GM10248 (cell line): ENCODE results near the gene JPT2.

Experiments used
- CTCF ChIA-PET: fragments of 300-600 bp; sonication (Branson Sonifier 250); formaldehyde crosslinking; extraction: SDS; loops from one replicate; lab custom pipeline; 2021; ENCODE audit warnings: antibody characterized with exemption; lab: Yijun Ruan, JAX
- POLR2A ChIA-PET: fragments of 350-650 bp; sonication (Branson Sonifier 250); formaldehyde crosslinking; extraction: SDS; loops from one replicate; lab custom pipeline; 2020; ENCODE audit warnings: antibody characterized with exemption; lab: Yijun Ruan, JAX
- DNase-seq: peaks from one replicate; pipeline ENCODE4 v3.0.0; 2012; ENCODE audit errors: extremely low spot score
- TF ChIP-seq, protein P1 (sequence below): IDR thresholded peaks from 2 replicates; pipeline ENCODE4 v1.5.1; 2012; ENCODE audit warnings: mild to moderate bottlenecking, low read depth; ENCODE audit errors: extremely low read depth, missing control alignments, control extremely low read depth

Gene JPT2

DNA sequence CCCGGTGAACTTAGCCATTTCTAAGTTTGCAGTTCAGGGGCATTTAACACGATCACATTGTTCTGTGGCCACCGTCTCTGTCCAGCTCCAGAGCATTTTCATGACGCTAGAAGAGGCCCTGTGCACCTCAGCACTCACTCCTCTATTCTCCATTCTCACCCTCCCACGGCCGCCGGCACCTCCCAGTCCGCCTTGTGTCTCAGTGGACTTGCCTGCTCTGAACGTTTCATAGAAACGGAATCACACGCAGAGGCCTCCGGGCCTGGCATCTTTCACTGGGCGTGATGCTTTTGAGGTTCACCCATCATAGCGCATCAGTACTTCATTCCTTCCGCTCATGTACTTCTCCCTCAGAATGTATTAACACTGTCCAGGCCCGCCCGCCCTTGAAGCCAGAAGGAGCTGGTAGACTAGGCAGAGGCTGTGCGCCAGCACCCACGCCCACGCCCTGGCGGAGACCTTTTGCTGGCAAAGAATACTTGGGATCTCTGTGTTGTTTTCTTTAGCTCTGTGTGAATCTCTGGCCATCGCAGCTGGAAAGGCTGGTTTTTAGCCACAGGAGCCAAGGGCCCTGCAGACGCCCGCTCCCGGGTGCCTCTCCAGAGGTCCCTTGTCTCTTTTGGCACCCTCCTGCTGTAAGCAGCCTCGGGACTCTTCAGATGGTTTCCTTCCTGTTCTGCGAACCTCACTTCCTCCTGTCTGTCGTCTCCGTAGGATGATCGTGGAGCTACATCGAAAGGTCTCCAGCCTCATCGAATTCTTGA, 23.4 kb upstream of the JPT2 start:
- CTCF ChIA-PET: no interaction called here
- TF ChIP-seq, protein P1, sequence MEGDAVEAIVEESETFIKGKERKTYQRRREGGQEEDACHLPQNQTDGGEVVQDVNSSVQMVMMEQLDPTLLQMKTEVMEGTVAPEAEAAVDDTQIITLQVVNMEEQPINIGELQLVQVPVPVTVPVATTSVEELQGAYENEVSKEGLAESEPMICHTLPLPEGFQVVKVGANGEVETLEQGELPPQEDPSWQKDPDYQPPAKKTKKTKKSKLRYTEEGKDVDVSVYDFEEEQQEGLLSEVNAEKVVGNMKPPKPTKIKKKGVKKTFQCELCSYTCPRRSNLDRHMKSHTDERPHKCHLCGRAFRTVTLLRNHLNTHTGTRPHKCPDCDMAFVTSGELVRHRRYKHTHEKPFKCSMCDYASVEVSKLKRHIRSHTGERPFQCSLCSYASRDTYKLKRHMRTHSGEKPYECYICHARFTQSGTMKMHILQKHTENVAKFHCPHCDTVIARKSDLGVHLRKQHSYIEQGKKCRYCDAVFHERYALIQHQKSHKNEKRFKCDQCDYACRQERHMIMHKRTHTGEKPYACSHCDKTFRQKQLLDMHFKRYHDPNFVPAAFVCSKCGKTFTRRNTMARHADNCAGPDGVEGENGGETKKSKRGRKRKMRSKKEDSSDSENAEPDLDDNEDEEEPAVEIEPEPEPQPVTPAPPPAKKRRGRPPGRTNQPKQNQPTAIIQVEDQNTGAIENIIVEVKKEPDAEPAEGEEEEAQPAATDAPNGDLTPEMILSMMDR: no peak
- POLR2A ChIA-PET: no interaction called here
- no peak for DNase-seq

DNA sequence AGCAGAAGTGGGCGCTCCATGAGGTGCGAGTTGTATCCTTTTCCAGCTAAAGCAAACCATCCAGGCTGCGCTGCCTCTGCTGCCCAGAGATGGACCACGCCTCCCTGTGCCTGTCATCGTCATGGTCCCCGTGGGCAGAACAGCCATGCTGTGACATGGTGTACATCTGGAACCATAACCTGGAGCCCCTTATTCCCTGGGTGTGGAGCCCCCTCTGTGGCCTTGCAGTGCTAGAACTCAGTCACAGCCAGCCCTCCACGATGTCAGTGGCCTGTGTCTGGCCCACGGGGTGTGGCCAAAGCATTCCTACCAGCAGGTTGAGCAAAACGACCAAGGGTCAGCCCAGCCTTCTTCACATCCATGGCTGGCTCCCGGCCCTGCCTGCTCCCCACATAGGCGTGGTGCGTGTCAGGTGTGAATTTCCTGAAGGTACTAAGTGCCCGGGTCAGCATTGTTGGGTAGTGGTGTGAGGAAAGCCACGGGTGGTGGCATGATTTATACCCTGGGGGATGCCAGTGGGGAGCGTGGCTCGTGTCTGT, 22.7 kb upstream of the JPT2 start:
- POLR2A ChIA-PET: no interaction called here
- CTCF ChIA-PET: no interaction called here
- TF ChIP-seq, protein P1: no peak
- no peak for DNase-seq

DNA sequence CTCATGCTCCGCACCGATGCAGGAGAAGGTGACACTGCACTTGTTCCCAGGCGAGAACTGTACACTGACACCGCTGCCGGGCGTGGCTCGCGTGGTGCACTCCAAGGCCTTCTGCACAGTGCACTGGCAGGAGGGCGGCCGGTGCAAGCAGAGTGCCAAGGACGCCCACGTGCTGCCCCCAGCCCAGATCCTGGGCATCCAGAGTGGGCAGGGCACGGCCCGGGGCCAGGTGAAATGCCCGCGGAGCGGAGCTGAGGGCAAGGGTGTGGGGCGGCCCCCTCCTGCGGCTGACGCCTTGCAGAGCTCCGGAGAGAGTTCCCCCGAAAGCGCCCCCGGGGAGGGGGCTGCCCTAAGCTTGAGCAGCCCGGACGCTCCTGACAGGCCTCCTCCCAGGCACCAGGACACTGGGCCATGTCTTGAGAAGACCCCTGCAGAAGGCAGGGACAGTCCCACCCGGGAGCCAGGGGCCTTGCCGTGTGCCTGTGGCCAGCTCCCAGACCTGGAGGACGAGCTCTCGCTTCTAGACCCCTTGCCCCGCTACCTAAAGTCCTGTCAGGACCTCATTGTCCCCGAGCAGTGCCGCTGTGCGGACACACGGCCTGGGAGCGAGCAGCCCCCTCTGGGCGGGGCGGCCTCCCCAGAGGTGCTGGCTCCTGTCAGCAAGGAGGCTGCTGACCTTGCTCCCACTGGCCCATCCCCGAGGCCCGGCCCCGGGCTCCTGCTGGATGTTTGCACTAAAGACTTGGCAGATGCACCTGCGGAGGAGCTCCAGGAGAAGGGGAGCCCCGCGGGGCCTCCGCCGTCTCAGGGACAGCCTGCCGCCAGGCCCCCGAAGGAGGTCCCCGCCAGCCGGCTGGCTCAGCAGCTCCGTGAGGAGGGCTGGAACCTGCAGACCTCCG, 21.9 kb upstream of the JPT2 start:
- ChIA-PET POLR2A (no interaction called here), CTCF (interaction anchor here (0.8 to 1.8 kb wide), 3 partner anchors 10 to 50 kb away, joined by 3 to 5 read pairs (median 3); partner anchors contain the start of gene MAPK8IP3)
- TF ChIP-seq, protein P1: no peak
- no peak for DNase-seq

DNA sequence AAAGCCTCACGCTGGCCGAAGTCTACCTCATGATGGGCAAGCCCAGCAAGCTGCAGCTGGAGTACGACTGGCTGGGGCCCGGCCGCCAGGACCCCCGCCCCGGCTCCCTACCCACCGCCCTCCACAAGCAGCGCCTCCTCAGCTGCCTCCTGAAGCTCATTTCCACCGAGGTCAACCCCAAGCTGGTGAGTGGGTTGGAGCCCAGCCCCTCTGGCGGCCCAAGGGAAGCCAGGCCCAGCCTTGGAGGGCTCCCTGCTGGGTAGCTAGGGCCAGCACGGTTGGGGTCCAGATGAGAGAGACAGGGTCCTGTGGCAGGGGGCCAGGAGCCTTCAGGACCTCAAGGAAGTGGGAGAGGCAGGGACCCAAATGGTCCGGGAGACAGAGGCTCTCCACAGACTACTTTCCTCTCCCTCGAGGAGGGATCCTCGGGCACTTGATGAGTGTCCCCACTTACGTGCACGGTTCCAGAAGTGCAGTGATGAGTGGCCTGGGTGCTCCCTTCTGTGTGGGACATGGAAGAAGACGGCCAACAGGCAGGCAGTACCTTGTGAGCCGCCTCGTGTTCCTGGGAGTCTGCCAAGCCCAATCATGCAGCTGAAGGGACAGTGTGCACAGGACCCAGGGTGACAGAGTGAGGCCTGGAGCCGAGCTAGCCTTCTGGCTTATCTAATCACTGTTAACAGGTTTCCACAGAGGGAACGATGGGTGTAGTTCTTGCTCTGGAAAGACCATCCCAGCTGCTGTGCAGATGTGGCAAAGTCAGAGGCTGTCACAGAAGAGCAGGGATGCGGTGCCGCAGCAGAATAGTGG, 21.1 kb upstream of the JPT2 start:
- POLR2A ChIA-PET: no interaction called here
- no peak for DNase-seq
- CTCF ChIA-PET: interaction anchor here (0.8 to 1.8 kb wide), 3 partner anchors 9 to 49 kb away, joined by 3 to 5 read pairs (median 3); partner anchors contain the start of gene MAPK8IP3
- TF ChIP-seq, protein P1: no peak

DNA sequence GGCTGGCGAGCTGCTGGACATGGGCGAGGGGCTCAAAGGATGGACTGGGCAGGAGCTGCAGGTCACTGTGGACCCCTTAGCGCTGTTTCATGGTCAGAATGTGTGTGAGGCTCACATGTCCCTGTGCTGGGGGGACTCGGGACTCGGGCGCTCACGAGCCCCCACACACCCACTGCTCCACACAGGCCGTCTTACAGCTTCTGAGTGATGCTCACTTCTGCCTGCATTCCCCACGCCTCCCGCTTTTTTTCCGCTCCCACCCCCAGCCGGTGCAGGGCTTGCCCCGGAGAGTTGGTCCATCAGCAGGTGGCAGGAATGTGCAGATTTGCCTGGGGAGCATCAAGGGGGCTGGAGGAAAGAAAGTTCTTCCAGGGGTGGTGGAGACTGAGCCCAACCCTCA, 20.2 kb upstream of the JPT2 start:
- ChIA-PET CTCF (interaction anchor here (2.0 kb wide), 1 partner anchor 48 kb away, joined by 5 read pairs; the partner anchor contains the start of gene MAPK8IP3), POLR2A (no interaction called here)
- DNase-seq: no peak
- TF ChIP-seq, protein P1: no peak
